Adipose tissue (tissue), 3 donors: ENCODE data around the gene NEDD4L. TPM values are rescaled to one million over a fixed set of nuclear protein-coding genes. Genes with fewer than 3 reads are reported as not detected.

Experiments
- H3K27ac ChIP-seq: one replicate; pipeline ENCODE4 v1.5.1; 2013; ENCODE audit warnings: low read depth, low read length
- WGBS, 3 donors: extraction: QIAGEN DNeasy Blood & Tissue Kit; methylation state at CpG; one replicate each; pipeline ENCODE4 v1.1.7; 2013; 5-methylcytosine and 5-hydroxymethylcytosine counted together
- polyA plus RNA-seq, 3 donors: library from polyadenylated mRNA; stranded (reverse); fragments of 200-250 nt; gene quantifications; one replicate each; pipeline ENCODE4 v1.2.3, GENCODE V29; 2013
- donor health status: healthy with polysubstance abuse.
- donor health status: Bipolar disorder and iron deficiency.
- donor health status: healthy.

The NEDD4L gene
- polyA plus RNA-seq, 3 donors: 12.7 to 77.3 (median 23.7) TPM

DNA sequence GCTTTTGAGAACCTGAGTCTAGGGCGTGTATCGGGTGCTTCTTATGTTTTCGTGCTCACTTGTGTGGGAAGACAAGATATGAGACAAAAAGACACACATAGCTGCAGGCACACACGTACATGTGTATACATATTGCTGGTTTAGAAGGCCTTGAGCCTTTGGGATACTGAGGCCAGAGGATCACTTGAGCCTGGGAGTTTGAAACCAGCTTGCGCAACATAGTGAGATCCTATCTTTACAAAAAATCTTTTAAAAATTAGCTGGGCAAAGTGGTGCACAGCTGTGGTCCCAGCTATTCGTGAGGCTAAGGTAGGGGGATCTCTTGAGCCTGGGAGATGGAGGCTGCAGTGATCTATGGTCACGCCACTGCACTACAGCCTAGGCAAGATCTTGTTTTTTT is 18.8 kb upstream of the NEDD4L start:
- no peak overlapping the region for H3K27ac ChIP-seq
- 91 to 96% (median 92%) methylated on average over 7 of the region's 7 CpGs for WGBS, 3 donors

DNA sequence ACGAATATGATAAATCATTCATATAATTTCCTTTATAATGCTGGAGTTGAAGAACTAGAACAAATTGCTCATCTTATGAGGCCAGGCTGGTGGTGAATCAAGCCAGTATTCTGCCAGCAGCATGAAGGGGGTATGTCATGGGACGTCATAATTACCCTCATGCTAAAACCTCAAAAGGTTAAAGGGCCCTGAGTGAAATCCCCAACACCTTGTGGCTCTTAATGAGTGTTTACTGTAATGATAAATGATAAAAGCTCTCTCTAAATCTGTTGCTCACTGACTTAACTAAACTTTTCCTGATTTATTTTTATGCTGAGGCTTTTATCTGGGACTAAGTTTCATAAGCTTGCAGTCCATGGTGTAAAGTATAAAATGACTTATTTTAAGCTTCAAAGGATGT is 18.3 kb upstream of the NEDD4L start:
- 71 to 82% (median 76%) methylated on average over 2 of the region's 2 CpGs for WGBS, 3 donors
- H3K27ac ChIP-seq: no peak overlapping the region

DNA sequence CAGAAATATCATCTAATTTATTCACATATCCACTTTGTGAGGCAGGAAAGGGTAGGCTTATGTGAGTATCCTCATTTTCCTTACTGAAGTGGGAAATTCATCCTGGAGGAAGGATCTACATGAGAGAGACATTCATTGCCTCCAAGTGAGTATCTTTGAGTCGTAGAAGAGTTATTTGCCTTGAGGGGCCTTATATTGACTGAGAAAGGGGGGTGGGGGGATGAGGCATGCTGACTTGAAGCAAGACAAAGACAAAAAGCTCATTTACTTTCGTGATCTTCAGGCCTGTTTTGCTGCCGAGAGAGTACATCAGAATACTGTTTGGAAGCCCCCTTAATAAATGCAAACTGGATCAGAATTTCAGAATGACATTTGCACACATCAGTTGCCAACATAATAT is 17.6 kb upstream of the NEDD4L start:
- no peak overlapping the region for H3K27ac ChIP-seq
- 82 to 91% (median 84%) methylated on average over 3 of the region's 3 CpGs for WGBS, 3 donors

DNA sequence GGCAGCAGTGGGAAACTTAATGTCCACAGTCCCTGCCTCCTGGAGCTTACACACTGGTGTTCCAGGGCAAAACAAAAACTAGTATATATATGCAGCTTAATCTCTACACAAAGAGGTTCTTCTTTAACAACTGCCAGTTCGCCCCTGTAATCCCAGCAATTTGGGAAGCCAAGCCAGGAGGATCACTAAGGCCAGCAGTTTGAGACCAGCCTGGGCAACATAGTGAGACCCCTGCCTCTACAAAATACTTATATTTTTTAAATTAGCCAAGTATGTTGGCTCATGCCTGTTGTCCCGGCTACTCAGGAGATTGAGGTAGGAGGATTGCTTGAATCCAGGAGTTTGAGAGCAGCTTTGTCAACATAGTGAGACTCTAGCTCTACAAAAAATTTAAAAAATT is 17.2 kb upstream of the NEDD4L start:
- 44 to 49% (median 46%) methylated on average over 2 of the region's 2 CpGs for WGBS, 3 donors

DNA sequence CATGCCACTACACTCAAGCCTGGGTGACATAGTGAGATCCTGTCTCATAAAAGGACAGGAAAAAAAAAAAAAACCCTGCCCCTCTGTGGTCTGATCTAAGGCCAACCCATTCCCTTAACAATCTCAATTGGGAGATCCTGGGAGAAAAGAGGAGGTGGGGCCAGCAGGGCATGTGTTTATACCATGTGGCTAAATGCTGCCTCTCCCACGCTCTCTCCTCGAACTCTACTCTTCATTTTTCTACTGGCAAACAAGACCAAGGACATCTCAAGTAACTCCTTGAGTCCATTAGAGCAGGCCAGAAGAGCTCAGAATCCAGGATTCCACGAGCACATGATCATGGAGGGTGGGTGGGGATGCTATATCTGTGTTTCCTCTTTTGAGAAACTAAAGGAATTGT is 16.7 kb upstream of the NEDD4L start:
- H3K27ac ChIP-seq: no peak overlapping the region
- 40 to 86% (median 75%) methylated on average over 3 of the region's 3 CpGs for WGBS, 3 donors

More for the DNA sequence above, 17.2 kb upstream of the NEDD4L start:
- H3K27ac ChIP-seq: no peak overlapping the region

DNA sequence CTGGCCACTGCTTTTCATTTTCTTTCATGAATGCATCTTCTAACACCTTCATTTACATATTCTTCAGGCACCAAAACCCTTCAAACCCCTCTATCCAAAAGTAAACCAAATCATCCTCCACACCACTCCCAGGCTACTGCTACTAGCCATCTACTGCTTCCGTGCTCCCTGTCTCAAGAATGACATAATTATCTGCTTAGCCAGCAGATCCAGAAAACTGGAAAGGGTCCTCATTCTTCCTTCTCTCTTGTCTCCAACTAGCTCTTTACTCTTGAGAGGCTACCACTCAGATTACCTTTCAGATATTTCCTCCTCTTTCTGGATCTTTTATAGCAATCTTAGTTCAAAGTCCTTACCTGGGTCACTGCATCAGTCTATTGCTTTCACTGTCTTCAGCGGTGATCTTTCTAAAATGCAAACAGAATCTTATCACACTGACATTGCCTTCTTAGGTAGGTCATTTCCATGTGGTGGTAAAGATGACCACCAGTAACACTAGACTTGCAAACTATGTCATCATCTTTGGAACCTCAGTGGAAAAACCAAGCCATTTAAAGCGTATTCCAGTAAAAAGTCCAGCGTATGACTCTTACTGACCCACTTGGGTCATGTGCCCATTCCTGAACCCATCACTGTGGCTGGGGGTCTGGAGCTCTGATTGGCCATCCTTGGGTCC is 15.8 kb upstream of the NEDD4L start:
- no peak overlapping the region for H3K27ac ChIP-seq
- WGBS, 3 donors: 84 to 95% (median 94%) methylated on average over 4 of the region's 4 CpGs

DNA sequence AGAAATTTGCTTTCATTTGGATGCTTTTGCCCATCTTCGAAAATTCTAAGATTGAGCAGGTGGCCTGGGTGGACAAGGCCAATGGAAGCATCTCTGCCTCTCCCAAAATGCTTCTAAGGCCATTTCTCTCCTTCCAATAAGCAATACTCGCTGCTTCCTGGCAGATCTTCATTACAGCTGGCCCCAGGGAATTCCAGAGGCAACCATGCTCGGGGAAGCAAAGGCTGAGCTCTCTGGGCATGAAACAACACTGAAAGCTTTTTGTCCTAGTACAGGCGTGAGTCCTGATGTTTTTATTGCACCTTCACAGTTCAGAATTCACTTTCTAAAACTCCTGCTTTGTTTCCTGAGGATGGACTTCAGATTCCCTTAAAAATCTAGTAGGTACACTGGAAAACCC is 11.8 kb upstream of the NEDD4L start:
- no peak overlapping the region for H3K27ac ChIP-seq
- WGBS, 3 donors: 65 to 89% (median 76%) methylated on average over 4 of the region's 4 CpGs

DNA sequence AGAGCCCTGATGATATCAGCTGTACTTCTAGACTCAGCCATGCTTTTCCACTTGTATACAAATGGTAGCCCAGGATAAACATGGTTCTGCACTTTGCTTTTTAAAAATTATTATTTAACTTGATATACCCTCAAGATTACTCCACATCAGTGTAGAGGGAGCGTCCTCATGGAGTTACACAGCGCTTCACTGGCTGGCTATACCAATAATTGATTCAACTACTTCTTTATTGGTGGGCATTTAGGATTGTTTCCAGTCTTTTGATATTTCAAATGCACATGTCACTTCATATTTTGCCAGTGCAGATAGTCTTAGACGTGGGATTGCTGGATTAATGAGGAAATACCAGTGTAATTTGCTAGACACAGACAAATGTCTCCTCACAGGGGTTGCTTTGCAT is 10.8 kb upstream of the NEDD4L start:
- no peak overlapping the region for H3K27ac ChIP-seq
- 82 to 90% (median 89%) methylated on average over 3 of the region's 3 CpGs for whole genome bisulfite sequencing, 3 donors

DNA sequence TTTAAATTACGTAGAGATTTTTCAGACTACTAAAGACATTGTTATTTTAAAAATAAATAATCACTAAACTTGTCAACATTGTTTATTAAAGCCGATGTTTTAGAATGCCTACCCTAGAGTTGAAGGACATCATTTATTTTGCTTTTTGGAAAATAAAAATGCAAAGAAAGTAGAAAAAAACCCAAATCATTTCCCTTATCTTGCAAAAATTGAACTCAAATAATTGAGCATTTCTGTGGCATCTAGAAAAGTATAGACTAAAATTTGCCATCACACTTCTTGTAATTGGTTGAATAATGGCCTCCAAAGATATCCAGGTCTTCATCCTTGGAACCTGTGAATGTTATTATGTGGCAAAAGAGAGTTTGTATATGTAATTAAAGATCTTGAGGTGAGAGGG is 9.7 kb upstream of the NEDD4L start:
- 83 to 93% (median 85%) methylated on average over 2 of the region's 2 CpGs for WGBS, 3 donors

DNA sequence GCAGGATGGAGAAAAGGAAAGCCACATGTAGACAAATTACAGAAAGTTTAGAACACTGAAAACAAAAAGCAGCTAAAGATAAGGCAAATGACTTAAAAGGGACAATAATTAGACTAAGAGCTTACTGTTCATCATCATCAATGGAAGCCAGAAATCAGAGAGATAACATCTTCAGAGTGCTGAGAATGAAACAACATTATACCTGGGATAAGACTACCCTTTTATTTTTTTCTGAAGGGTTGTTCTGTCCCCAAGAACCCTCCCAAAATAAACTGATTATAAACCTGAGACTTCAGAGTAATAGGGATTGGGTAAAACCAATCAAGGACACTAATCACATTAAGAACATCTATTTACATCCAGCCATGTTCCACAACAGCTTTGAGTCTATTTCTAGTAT is 6.9 kb upstream of the NEDD4L start:
- H3K27ac ChIP-seq: no peak overlapping the region

More for the DNA sequence above, 9.7 kb upstream of the NEDD4L start:
- H3K27ac ChIP-seq: no peak overlapping the region

DNA sequence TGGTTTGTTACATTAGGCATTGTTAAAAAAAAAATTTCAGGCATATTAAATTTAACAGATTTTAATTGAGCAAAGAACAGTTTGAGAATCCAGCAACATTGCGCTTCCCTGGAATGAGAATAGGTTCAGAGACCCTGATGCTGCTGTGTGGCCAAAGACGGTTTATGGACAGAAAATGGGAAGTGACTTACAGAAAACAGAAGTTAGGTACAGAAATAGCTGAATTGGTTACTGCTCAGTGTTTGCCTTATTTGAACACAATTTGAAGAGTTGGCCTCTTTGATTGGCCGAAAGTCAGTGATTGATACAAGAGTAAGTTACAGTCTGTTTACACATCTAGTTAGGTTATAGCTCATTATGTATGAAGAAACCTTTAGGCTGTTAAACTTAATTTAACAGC is 6.0 kb upstream of the NEDD4L start:
- WGBS, 3 donors: 68 to 84% (median 77%) methylated on average over 3 of the region's 3 CpGs
- no peak overlapping the region for H3K27ac ChIP-seq

DNA sequence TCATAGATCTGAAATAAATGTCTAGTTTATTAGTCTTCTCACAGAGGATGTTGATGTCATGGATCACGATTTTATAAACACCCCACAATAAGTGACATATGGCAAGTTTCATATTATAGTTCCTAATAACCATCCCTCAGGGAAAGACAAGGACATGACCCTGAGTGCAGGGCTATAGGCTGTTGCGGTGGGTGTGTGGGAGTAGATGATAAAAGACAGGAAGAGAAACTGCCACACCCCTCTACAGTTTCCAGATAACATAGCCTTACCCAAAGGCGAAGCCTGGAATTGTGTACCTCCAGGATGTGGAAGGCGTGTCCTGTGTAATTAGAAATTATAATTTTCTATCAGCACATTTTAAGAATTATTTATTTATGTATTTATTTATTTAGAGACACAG is 2.4 kb upstream of the NEDD4L start:
- 44 to 67% (median 49%) methylated on average over 4 of the region's 4 CpGs for WGBS, 3 donors
- H3K27ac ChIP-seq: no peak overlapping the region

DNA sequence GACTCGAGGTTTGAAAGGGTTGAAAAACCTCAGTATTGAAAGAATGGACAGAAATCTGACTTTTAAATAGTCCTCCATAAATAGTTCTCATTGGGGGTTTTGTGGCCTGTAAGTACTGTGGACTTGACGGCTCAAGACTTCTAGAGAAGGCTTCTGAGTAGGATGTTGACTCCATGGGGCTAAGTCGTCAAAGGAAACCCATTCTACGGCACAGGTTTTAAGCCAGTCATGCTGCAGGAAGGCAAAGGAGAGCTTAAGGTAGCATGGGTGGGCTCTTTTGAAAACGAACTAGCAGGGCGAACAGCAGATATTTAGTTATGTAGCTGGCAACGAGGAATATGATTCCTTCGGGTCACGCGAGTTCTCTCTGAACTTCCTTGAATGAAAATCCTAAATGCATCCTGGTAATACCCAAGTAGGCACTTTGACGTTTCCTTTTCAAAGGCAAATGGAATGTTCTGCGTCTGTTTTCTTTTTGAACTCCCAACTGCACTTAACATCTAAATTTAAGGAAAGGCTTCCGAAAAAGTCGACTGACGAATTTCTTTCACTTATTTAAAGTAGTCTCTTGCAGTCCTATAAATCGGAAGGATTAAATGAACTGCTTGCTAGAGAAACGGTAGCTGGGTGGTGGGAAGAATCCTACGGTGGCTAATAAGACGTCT is 1.1 kb upstream of the NEDD4L start:
- H3K27ac ChIP-seq: no peak overlapping the region
- 7 to 11% (median 9%) methylated on average over 19 of the region's 19 CpGs for WGBS, 3 donors

DNA sequence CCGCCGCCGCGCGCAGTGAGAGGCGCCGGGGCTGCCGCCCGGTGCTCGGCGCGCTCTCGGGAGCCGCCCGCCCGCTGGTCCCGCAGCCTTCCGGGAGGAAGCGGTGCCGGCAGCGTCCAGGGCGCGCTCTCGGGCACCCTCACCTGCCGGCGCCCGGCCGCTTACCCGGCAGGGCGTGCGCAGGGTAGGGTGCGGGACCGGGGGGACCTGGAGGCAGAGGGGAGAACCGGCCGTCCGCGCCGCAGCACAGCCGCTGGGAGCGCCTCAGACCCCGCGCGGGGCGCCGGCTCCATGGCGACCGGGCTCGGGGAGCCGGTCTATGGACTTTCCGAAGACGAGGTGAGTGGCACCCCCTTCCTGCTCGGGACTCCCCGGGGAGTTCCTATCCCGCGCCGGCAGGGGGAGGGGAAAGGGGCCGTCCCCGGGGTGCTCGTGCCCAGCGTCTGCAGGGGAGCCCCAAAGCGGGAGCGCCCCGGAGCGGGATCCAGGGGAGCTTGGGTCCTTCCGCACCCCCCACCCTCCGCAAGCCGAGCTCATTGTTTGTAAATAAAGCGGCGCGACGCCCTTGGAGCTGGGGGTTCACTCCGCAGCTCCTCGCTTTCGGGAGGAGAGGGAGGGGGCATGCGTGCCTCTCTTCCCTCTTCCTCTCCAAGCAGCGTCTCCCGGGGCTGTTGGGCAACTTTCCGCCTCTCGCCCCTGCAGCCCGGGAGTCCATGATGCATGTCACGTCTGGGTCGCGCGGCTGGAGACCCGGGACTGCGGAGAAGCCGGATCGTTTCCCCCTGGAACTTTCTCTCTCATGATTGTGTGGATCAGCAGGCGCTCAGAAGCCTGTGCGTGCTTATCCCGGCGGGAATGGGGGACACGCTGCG is 580 bp downstream of the NEDD4L start:
- H3K27ac ChIP-seq: no peak overlapping the region
- WGBS, 3 donors: 0% methylated on average over 53 to 94 of the region's 94 CpGs

DNA sequence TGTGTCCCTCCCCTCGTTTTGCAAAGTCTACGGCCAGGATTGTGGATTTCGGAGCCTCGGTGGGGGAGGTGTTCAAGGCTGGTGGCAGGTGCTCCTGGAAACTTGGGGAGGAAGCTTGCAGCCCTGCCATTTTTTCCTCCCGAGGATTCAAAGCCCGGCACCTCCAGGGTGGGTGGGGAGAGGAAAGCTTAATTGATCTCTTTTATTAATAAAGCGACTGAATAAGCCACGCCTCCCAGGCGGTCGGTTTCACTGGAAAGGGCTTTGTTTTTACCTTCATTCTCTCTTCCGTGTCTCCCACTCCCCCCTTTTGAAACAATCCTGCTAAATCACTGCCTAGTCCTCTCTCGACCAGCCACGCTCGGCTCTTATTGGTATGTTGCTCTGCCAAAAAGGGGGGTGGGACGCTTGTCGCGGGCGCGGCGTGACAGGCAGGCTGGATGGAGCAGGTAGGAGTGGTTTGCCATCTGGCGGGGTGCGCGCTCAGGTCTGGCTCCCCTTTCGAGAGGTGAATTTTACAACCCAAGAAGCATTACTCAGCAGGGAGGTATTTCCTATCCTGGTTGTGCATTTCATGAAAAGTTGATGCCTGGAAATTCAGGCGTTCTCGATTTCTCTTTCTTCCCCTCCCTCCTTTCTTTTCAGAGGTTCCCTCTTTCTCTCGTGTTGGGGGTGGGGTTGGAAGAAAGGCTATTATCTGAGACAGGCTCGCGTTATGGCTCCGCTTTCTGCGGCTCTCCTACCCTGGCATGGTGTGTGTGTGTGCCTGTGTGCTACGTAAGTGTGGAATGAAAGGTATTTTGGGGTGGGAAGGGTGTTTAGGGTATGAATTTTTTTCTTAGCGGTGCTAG is 1.4 kb downstream of the NEDD4L start:
- H3K27ac ChIP-seq: no peak overlapping the region
- 1 to 6% (median 3%) methylated on average over 33 of the region's 33 CpGs for WGBS, 3 donors

DNA sequence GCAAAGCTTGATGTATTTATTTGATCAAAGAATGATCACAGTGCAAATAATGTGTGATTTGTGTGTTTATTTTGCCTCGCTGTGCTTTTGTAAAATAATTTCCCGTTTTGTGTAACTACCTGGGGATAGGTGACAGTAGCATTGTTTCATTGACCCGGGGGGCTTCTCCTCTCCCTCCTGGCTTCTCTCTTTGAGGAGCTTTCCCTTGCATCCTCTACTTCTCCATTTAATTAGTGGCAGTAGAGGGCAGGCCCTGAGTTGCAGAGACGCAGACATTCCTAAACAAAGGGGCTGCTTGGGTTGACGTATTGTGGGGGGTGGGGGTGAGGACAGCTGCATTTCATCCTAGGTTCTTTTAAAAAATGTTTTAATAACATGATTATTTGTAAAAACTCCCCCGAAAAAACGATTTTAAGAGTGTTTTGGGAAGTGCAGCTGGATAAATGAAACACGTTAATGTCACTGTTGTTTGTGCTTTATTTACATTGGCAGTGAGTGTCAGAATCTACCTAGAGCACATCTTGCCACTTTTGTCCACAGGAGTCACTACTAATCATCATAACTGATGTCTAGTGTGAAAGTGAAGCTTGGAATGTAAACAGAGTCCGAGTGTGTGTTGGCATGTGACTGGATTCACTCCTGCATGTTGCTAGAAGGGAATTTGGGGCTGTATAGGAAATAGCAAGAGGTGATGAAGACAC is 2.2 kb downstream of the NEDD4L start:
- H3K27ac ChIP-seq: no peak overlapping the region
- WGBS, 3 donors: 24 to 56% (median 49%) methylated on average over 9 of the region's 9 CpGs

DNA sequence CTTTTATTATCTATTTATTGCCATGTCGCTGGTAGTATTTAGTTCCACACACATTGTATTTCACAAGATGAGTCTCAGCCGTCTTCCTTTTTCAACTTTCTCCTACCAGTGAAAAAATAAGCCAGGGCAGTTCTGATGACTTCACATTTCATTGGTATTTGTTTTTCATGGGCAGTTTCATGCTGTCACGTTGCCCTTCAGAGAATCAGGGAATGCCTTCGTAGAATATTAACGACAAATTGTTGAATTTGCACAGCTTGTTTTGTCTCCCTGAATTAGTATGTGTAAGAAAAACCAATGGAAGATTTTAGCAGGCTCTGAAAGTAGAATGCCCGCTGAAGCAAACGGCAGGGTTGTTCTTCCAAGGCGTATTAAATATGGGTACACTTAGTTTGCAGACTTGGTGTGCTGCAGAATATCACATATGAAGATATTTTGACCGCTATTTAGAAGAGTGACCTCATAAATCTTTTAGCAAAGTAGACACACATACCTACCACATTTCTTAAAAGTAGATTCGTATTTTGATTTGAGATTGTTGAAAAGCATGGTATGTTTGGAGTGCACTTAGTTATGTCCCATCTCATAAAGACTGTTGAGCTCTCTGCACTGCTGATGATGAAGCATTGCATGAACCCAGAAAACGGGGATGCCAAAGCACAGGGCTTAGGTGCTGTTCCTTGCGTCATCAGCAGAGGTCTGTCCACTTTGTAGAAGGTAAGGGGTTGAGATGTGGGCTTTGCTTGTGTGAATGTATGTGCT is 2.9 kb downstream of the NEDD4L start:
- 41 to 83% (median 76%) methylated on average over 12 of the region's 12 CpGs for WGBS, 3 donors

More for the DNA sequence above, 2.9 kb downstream of the NEDD4L start:
- no peak overlapping the region for H3K27ac ChIP-seq
